GOT3 (cell line): ENCODE measurements around the gene ATF3.
"Not testable (repeated sequence)": the region's sequence is repeated elsewhere in the genome, so short reads cannot be mapped to it uniquely, and the experiment has no call there.

ENCODE experiments used
- DNase-seq: peaks from one replicate; lab custom pipeline; 2025; ENCODE audit warnings: mixed read lengths; lab: John Stamatoyannopoulos, UW

ATF3 gene

GRCh38 chr1:212628046-212628445 lies 19.5 kb downstream of the ATF3 start:
- no peak for DNase-seq

GRCh38 chr1:212628813-212629415 lies 20.4 kb downstream of the ATF3 start:
- no peak for DNase-seq

DNA sequence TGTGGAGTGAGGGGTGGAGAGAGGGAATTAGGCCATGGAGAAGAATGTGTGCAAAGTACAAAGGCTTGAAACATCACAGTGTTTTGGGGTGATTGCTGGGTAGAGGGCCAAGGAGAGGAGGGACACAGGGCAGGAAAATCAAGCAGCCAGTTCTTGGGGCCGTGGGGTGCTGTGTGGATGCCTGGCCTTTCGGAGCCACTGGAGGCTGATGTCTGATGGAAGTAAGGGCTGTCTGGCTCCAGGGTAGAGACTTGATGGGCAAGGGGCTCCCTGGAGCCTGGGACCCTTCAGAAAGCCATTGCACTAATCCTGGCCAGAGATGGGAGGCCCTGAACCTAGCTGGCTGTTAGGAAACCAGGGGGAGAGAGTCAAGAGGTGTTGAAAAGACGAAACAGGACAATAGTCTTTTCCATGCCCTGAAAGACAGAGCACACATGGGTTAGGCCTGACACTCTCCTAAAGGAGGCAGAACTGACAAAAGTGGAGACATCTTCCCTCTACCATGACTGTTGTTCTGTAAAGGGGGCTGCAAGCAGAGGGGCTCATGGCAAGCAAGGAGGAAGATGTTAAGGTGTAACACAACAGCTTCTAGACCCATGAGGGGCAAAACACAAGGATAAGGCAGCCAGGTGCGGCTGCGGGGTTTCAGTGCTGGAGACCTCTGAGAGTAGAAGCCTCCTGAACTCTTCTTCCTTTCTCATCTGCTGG lies 21.0 kb downstream of the ATF3 start:
- DNase-seq = no peak

DNA sequence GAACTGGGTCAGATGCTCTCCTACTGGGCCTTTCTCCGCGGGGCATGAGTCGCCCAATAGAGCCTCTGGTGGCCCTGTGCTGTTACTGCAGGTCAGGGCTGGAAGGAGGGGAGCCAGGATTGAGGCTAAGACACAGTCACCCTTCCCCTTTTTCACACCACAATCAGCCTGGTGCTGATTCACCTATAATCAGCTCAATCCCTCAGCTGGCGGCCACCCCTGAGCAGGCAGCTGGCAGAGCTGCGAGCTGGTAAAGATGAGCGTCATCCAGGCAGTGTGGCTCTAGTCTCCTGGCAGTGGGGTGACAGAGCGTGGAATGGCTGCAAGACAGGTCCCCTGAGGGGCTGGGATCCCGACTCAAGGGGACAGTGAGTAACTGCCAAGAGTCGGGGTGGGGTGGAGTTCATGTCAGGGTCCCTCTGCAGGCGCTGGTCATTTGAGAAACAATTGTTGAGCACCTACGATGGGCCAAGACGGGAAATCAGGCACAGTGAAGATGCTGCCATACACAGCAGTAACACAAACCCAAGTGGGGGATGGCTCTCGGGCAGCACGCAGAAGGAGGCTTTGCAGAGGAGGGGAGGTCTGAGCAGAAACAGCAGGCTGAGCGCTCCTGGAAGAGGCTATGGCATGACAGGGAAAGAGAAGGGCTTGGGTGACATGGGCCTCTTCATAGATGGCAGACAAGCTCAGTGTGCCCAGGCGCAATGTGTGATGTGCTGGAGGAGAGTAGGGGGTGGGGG lies 21.8 kb downstream of the ATF3 start:
- DNase-seq = no peak

DNA sequence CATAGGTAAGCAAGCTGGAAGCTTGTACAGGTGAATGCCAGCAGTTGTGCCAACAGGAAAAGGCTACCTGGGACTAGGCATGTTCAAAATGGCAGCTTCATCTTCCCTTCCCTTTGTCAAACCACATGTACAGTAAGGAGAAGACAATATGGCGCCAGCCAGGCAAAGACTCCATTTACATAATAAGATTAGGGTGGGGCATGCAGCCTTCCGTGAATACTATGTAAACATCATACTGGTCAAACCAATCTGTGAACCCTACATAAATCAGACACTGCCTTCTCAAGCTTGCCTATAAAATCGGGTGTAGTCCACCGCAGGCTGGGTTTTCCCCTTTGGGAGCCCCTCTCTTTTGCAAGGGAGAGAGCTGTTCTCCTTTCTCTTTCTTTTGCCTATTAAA lies 24.6 kb downstream of the ATF3 start:
- no peak for DNase-seq

DNA sequence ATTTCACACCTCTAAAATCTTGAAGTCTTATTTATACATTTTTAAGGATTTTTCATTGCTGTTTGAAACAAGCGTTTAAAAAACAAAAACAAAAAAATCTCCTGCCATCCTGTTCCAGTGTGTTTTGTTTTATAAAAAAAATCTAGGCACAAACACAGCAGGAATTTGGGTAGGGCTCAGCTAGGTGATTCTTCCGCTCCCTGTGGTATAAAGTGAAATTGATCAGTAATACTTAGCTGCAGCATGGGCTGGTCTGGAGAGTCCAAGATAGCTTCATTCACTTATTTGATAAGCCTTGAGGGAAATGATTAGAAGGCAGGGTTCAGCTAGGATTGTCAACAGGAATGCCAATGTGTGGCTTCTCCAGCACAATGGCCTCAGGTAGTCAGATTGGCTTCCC lies 25.7 kb downstream of the ATF3 start:
- DNase-seq = no peak

DNA sequence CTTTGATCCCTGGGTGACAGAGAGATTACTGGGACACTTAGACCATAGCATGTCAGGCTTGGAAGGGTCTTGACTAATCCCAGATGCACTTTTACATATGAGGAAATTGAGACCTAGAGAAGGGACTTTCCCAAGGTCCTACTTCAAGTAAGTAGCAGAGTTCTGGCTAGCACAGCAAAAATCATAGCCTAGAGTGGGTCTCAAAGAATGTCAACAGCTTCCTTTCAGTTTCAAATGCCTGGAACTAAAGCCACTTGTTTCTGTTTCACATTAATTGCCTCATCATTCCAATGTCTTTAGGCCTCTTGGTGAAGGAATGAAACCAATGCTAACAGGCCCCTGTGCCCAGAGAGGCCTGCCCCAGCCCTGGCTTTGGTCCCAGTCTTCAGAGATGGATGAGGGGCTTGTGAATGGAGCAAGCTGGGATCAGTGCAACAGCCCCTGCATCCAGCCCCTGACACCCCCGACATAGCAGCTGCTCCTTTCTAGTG lies 26.6 kb downstream of the ATF3 start:
- no peak for DNase-seq

DNA sequence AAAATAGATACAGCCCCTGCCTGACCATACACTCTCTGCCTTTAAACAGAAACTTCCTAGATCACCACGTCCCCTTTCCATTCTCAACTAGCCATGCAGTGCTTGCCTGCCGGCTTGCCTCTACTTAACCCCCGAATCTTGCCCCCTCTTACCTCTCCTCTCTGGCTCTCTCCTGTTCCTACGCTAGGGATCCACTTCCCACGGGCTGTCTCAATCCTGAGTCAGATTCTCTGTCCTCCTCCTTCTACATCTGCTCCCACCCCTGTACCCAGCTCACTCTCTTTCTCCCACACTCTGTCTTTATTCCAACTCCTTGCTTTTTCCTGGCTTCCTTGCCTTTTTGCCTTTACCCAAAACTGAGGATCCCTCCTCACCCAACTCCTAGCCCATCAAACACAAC lies 29.3 kb downstream of the ATF3 start:
- DNase-seq = no peak

GRCh38 chr1:212638492-212639151 lies 30.1 kb downstream of the ATF3 start:
- no peak for DNase-seq

GRCh38 chr1:212639524-212639923 lies 31.0 kb downstream of the ATF3 start:
- DNase-seq = not testable (repeated sequence)

GRCh38 chr1:212640223-212640878 lies 31.8 kb downstream of the ATF3 start:
- no peak for DNase-seq

- DNase-seq = no peak
These were observed 33.4 kb downstream of the ATF3 start for GRCh38 chr1:212641956-212642355.

- DNase-seq = no peak
These were observed 35.3 kb downstream of the ATF3 start for GRCh38 chr1:212643877-212644276.

DNA sequence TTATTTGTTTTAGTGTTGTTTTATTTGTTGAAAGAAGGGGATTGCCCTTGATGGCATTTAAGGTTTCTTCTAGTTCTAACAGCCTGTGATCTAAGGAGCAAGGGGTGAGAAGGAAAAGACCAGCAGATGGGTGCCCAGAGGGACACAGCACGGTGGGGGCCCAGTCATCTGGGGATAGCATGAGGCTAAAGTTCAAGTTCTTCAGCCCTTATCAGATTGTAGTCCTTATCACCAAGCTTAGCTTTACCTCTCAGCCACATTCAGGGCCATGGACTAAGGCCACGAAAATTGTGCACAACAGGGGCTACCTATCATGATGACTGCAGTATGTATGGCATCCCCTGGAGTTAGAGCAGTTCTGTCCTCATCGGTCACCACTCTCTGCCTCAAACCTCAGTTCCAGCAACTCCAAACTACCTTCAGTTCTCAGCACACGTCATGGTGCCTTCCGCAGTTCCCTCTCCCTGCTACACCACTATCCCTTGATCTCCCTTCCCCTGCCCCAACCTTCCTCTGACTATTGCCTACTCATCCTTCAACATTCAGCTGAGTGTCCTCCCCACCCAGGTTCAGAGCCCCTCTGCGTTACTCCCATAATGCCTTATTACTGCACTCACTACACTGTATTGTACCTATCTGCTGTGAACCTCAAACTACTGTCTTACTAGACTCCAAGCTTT lies 36.4 kb downstream of the ATF3 start:
- DNase-seq = no peak

GRCh38 chr1:212645546-212646543 lies 37.3 kb downstream of the ATF3 start:
- no peak for DNase-seq

DNA sequence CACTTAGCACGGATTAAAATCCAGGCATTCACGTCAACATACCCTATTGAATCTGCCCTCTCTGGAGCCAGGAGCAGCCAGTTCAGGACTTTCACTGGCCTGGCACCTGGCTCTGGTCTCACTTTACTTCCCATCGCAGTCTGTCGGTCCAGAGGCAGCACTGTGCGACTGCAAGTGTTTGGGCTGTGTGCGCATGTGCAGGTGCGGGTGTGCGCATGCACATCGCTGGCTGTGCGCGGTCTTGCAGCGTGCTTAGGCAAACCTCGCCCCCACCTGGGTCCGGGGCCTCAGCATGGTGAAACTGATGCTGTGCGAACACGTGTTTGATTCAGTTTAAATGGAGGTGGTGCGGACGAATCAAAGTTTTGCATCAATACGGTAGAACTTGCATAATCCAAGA lies 38.0 kb downstream of the ATF3 start:
- DNase-seq = no peak

DNA sequence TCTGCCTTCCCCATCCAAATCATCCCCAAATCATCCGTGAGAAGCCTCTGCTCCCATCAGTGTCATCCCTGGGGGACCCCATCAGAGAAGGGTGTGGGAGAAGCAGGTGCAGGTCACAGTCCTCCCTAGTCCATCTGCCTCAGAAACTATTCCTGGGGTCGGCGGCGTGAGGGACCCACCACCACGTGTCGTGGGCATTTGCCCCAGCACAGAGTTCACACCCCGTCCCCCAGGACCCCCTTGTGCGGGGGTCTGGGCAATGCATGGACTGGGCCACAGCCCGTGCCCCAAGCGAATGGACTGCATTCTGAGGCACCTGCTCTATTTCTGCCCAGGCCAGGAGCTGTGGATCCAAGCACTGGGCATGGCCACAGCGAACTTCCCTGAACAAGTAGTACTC lies 38.4 kb downstream of the ATF3 start:
- DNase-seq = no peak

GRCh38 chr1:212648431-212648830 lies 39.9 kb downstream of the ATF3 start:
- DNase-seq = no peak

DNA sequence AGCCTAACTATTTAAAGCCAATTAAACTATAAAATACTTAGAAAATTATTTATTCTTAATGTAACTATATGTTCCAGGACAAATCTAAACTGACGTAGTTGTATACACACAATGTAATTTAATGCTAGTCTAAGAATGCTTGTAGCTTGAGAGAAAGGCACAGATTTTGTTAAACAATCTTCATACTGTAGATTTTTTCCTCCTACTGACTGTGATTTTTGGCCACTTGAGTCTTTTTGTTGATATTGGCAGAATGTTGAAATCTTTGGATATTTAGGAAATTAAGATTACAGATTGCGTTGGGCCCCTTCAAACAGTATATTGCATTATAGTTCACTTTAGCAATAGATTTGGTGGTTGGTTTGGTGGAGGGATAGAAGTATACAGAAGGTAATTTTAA lies 40.5 kb downstream of the ATF3 start:
- DNase-seq = no peak

- DNase-seq = no peak
These were observed 41.7 kb downstream of the ATF3 start for GRCh38 chr1:212650228-212650627.
